Panc1 (cell line): Measurements from ENCODE around the gene GTF2A2.

Experiments used
- REST ChIP-seq, 2 experiments: IDR thresholded peaks; 2 replicates each; pipeline ENCODE4 v1.6.1; 2011 to 2012; ENCODE audit warnings: low read depth in 2 of 2, control low read depth in 1 of 2, low read length in 1 of 2, mild to moderate bottlenecking in 1 of 2, moderate library complexity in 1 of 2; ENCODE audit not compliant: insufficient read depth in 1 of 2
- TF ChIP-seq, protein P1 (sequence below): fragments of 450-650 bp; IDR thresholded peaks from 2 replicates; pipeline ENCODE4 v1.5.1; 2017; ENCODE audit warnings: mild to moderate bottlenecking

- no peak for TF ChIP-seq REST (IDR thresholded peaks at IDR 0.05; ENCODE audit: insufficient read depth in 1 of 2, low read depth in 2 of 2, low read length in 1 of 2)
- TF ChIP-seq, protein P1, sequence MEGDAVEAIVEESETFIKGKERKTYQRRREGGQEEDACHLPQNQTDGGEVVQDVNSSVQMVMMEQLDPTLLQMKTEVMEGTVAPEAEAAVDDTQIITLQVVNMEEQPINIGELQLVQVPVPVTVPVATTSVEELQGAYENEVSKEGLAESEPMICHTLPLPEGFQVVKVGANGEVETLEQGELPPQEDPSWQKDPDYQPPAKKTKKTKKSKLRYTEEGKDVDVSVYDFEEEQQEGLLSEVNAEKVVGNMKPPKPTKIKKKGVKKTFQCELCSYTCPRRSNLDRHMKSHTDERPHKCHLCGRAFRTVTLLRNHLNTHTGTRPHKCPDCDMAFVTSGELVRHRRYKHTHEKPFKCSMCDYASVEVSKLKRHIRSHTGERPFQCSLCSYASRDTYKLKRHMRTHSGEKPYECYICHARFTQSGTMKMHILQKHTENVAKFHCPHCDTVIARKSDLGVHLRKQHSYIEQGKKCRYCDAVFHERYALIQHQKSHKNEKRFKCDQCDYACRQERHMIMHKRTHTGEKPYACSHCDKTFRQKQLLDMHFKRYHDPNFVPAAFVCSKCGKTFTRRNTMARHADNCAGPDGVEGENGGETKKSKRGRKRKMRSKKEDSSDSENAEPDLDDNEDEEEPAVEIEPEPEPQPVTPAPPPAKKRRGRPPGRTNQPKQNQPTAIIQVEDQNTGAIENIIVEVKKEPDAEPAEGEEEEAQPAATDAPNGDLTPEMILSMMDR = no peak
Measured at GRCh38 chr15:59594493-59594942, 62.8 kb downstream of the GTF2A2 start.
